Breast epithelium (tissue), 4 donors: ENCODE measurements around the gene ZNF862. TPM values are rescaled to one million over a fixed set of nuclear protein-coding genes. Genes with fewer than 3 reads are reported as not detected.

Experiments
- DNase-seq, 2 donors: peaks; one replicate each; pipeline ENCODE4 v3.0.0-alpha.2; 2019; ENCODE audit warnings: low spot score in 2 of 2
- H3K27ac ChIP-seq, 2 donors: fragments of 200-600 bp; sonication (generic) in 1 of 2; one replicate each; pipeline ENCODE4 v1.5.1; 2016 to 2019; ENCODE audit warnings: mild to moderate bottlenecking in 1 of 2
- H3K27me3 ChIP-seq, 2 donors: fragments of 200-600 bp; sonication (generic) in 1 of 2; one replicate each; pipeline versions ENCODE4 v1.5.1 to v1.6.0; 2017 to 2019; ENCODE audit warnings: control low read depth in 1 of 2, mild to moderate bottlenecking in 1 of 2
- H3K36me3 ChIP-seq: fragments of 200-600 bp; one replicate; pipeline ENCODE4 v1.5.1; 2019
- H3K4me1 ChIP-seq, 2 donors: fragments of 200-600 bp; sonication (generic); one replicate each; pipeline ENCODE4 v1.5.1; 2016 to 2019; ENCODE audit warnings: control low read depth in 1 of 2
- H3K4me3 ChIP-seq, 3 donors: fragments of 200-600 bp; sonication (generic); 1 replicate in 2 of 3; 2 replicates in 1 of 3; pipeline ENCODE4 v1.5.1; 2016 to 2019; ENCODE audit warnings: mild to moderate bottlenecking in 3 of 3, moderate library complexity in 2 of 3
- H3K9me3 ChIP-seq, 2 donors: fragments of 200-600 bp; sonication (generic) in 1 of 2; one replicate each; pipeline ENCODE4 v1.5.1; 2016 to 2019; ENCODE audit warnings: control low read depth in 1 of 2
- POLR2A ChIP-seq: fragments of 450-650 bp; IDR thresholded peaks from one replicate; pipeline ENCODE4 v1.6.1; 2016; ENCODE audit warnings: antibody characterized with exemption, mild to moderate bottlenecking, moderate library complexity
- POLR2AphosphoS5 ChIP-seq, 3 donors: sonication (generic); formaldehyde crosslinking; IDR thresholded peaks; one replicate each; pipeline ENCODE4 v1.6.1; 2017; ENCODE audit warnings: antibody characterized with exemption in 3 of 3
- intact Hi-C: fragments of 100-400 bp; cut with DNase I; formaldehyde crosslinking; loops from one replicate; pipeline ENCODE4 v1.15.1; 2023; ENCODE audit warnings: low total_unique reads
- total RNA-seq, 3 donors: library from RNA; depleted of rRNA; stranded (reverse); fragments of >200 nt; gene quantifications; one replicate each; pipeline ENCODE4 v1.1.0, GENCODE V29; 2016
- TF ChIP-seq, protein P1 (sequence below), 3 donors: fragments of 450-650 bp; IDR thresholded peaks; one replicate each; pipeline ENCODE4 v1.5.1; 2016 to 2017; ENCODE audit warnings: antibody characterized with exemption in 3 of 3, mild to moderate bottlenecking in 3 of 3, moderate library complexity in 3 of 3

Gene ZNF862
- total RNA-seq, 3 donors from 2014 or later, result 21.4 to 27.8 (median 27.2) TPM

- Histone ChIP-seq H3K4me3 (no peak overlapping the region), H3K27ac (no peak overlapping the region), H3K9me3 (no peaks in the 10 kb centered on the region), H3K36me3 (no peaks in the 10 kb centered on the region), H3K27me3 (no peaks in the 10 kb centered on the region), H3K4me1 (no peaks in the 10 kb centered on the region)
- TF ChIP-seq POLR2A, result no peak
- TF ChIP-seq POLR2AphosphoS5 (IDR thresholded peaks at IDR 0.05), result no peak
- TF ChIP-seq, protein P1, sequence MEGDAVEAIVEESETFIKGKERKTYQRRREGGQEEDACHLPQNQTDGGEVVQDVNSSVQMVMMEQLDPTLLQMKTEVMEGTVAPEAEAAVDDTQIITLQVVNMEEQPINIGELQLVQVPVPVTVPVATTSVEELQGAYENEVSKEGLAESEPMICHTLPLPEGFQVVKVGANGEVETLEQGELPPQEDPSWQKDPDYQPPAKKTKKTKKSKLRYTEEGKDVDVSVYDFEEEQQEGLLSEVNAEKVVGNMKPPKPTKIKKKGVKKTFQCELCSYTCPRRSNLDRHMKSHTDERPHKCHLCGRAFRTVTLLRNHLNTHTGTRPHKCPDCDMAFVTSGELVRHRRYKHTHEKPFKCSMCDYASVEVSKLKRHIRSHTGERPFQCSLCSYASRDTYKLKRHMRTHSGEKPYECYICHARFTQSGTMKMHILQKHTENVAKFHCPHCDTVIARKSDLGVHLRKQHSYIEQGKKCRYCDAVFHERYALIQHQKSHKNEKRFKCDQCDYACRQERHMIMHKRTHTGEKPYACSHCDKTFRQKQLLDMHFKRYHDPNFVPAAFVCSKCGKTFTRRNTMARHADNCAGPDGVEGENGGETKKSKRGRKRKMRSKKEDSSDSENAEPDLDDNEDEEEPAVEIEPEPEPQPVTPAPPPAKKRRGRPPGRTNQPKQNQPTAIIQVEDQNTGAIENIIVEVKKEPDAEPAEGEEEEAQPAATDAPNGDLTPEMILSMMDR (IDR thresholded peaks at IDR 0.05), result no peak
- DNase-seq, result no peak
- intact Hi-C loops, result loop anchor here (10.0 kb wide), 1 partner anchor 356 kb away; no protein-coding TSS in a partner anchor
These were observed 7.0 kb upstream of the ZNF862 start for GRCh38 chr7:149830997-149831740.

- intact Hi-C loops, result loop anchor here (10.0 kb wide), 1 partner anchor 357 kb away; no protein-coding TSS in a partner anchor
- TF ChIP-seq POLR2AphosphoS5 (IDR thresholded peaks at IDR 0.05) (no peak), POLR2A (no peak)
- TF ChIP-seq, protein P1 (IDR thresholded peaks at IDR 0.05), result no peak
These were observed 6.4 kb upstream of the ZNF862 start for GRCh38 chr7:149831741-149832219.

DNA sequence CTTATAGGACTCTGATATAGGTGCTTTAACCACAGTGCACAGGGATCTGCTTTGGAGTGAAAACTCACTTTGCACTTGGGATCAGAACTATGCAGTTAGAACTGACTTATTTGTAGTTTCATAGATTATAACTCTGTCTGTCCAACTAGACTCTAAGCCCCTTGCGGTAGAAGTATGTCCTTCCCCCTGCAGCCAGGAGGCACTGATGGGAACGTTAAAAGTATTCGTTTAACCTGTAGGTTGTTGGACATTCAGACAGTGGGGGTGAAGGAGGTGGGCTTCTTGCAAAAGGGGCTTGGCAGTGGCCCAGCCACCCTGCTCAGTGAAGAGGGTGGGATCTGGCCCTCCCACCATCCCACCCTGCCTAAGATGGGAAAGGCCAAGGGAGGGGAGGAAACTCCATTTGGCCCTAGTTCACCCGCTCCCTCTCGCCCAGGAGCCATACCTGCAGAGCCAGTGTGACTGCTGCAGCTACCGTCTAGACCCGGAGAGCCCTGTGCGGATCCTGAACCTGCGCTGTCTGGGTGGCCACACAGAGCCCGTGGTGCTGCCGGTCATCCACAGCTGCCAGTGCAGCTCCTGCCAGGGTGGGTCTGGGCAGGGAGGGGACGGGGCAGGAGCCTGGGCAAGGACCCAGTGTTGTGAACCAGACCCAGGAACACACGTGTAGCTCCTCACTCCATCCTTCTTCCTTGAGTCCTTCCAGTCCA, 5.7 kb upstream of the ZNF862 start:
- no peak for DNase-seq
- H3K9me3 ChIP-seq, result no peaks in the 10 kb centered on the region
- TF ChIP-seq, protein P1 (IDR thresholded peaks at IDR 0.05), result no peak
- TF ChIP-seq POLR2AphosphoS5 (IDR thresholded peaks at IDR 0.05) (no peak), POLR2A (no peak)

More at GRCh38 chr7:149831741-149832219, 6.4 kb upstream of the ZNF862 start:
- no peak overlapping the region for H3K27ac ChIP-seq
- no peaks in the 10 kb centered on the region for H3K27me3 ChIP-seq
- H3K9me3 ChIP-seq, result no peaks in the 10 kb centered on the region
- no peaks in the 10 kb centered on the region for H3K36me3 ChIP-seq
- no peaks in the 10 kb centered on the region for H3K4me1 ChIP-seq
- H3K4me3 ChIP-seq, result no peak overlapping the region
- DNase-seq, result no peak

GRCh38 chr7:149833495-149834130, 4.6 kb upstream of the ZNF862 start:
- no peaks in the 10 kb centered on the region for H3K4me1 ChIP-seq
- intact Hi-C loops, result loop anchor here (10.0 kb wide), 1 partner anchor 359 kb away; no protein-coding TSS in a partner anchor
- DNase-seq, result no peak

More for the DNA sequence above, 5.7 kb upstream of the ZNF862 start:
- Histone ChIP-seq H3K27me3 (no peaks in the 10 kb centered on the region), H3K27ac (no peak overlapping the region), H3K4me3 (no peak overlapping the region), H3K36me3 (no peaks in the 10 kb centered on the region), H3K4me1 (no peaks in the 10 kb centered on the region)
- intact Hi-C loops, result loop anchor here (10.0 kb wide), 1 partner anchor 358 kb away; no protein-coding TSS in a partner anchor

More at GRCh38 chr7:149833495-149834130, 4.6 kb upstream of the ZNF862 start:
- Histone ChIP-seq H3K4me3 (no peak overlapping the region), H3K27ac (no peak overlapping the region), H3K9me3 (no peaks in the 10 kb centered on the region), H3K27me3 (no peaks in the 10 kb centered on the region), H3K36me3 (no peaks in the 10 kb centered on the region)
- TF ChIP-seq POLR2AphosphoS5 (IDR thresholded peaks at IDR 0.05) (no peak), POLR2A (no peak)
- TF ChIP-seq, protein P1 (IDR thresholded peaks at IDR 0.05), result no peak
